Hepatocyte (in vitro differentiated cells): ENCODE data around the gene HTR1D. TPM values are rescaled to one million over a fixed set of nuclear protein-coding genes. Genes with fewer than 3 reads are reported as not detected.
"Not testable (repeated sequence)": the region's sequence is repeated elsewhere in the genome, so short reads cannot be mapped to it uniquely, and the experiment has no call there.

Experiments used
- DNase-seq: peaks from one replicate; pipeline ENCODE4 v3.0.0-alpha.2; 2016; ENCODE audit warnings: low spot score
- H2AFZ ChIP-seq: fragments of 200-600 bp; sonication (generic); 2 replicates; pipeline ENCODE4 v1.6.0; 2016; ENCODE audit warnings: antibody characterized with exemption, mild to moderate bottlenecking
- H3K27ac ChIP-seq: fragments of 200-600 bp; sonication (generic); 2 replicates; pipeline ENCODE4 v1.5.1; 2016; ENCODE audit warnings: mild to moderate bottlenecking
- H3K27me3 ChIP-seq: fragments of 200-600 bp; sonication (generic); 2 replicates; pipeline ENCODE4 v1.6.1; 2016
- H3K36me3 ChIP-seq: fragments of 200-600 bp; sonication (generic); replicated peaks from 2 replicates; pipeline ENCODE4 v1.5.1; 2016; ENCODE audit warnings: low read depth; ENCODE audit not compliant: insufficient read depth
- H3K4me1 ChIP-seq: fragments of 200-600 bp; sonication (generic); 2 replicates; pipeline ENCODE4 v1.5.1; 2016; ENCODE audit warnings: mild to moderate bottlenecking, moderate library complexity; ENCODE audit not compliant: insufficient read depth
- H3K4me2 ChIP-seq: fragments of 200-600 bp; sonication (generic); 2 replicates; pipeline ENCODE4 v1.6.0; 2016
- H3K4me3 ChIP-seq: fragments of 200-600 bp; sonication (generic); 2 replicates; pipeline ENCODE4 v1.5.1; 2016; ENCODE audit warnings: mild to moderate bottlenecking
- H3K79me2 ChIP-seq: fragments of 200-600 bp; sonication (generic); 2 replicates; pipeline ENCODE4 v1.6.0; 2017; ENCODE audit warnings: mild to moderate bottlenecking
- H3K9me2 ChIP-seq: fragments of 200-600 bp; sonication (generic); replicated peaks from 2 replicates; pipeline ENCODE4 v1.6.0; 2017; ENCODE audit warnings: mild to moderate bottlenecking; ENCODE audit not compliant: insufficient read depth
- H3K9me3 ChIP-seq: fragments of 200-600 bp; sonication (generic); 2 replicates; pipeline ENCODE4 v1.5.1; 2016; ENCODE audit warnings: low read depth, mild to moderate bottlenecking
- H4K20me1 ChIP-seq: fragments of 200-600 bp; sonication (generic); 2 replicates; pipeline ENCODE4 v1.6.0; 2016; ENCODE audit warnings: mild to moderate bottlenecking; ENCODE audit not compliant: insufficient read depth, poor library complexity, severe bottlenecking
- EZH2 ChIP-seq: fragments of 200-600 bp; sonication (generic); IDR thresholded peaks from 2 replicates; pipeline ENCODE4 v1.6.1; 2016; ENCODE audit warnings: antibody characterized with exemption, mild to moderate bottlenecking, borderline replicate concordance
- EZH2phosphoT487 ChIP-seq: fragments of 200-600 bp; sonication (generic); IDR thresholded peaks from one replicate; pipeline ENCODE4 v1.6.1; 2018; ENCODE audit warnings: antibody characterized with exemption, mild to moderate bottlenecking, low read depth, moderate library complexity; ENCODE audit not compliant: unreplicated experiment, severe bottlenecking
- WGBS: methylation state at CpG from one replicate; pipeline ENCODE4 v1.1.6; 2016; ENCODE audit warnings: low lambda C conversion rate; ENCODE audit errors: missing lambda C conversion rate; 5-methylcytosine and 5-hydroxymethylcytosine counted together
- polyA plus RNA-seq: library from polyadenylated mRNA; unstranded; fragments of >200 nt; fragmentation: Nextera tagmentation; extraction: Ambion mirVana; gene quantifications from 2 replicates; pipeline ENCODE4 v1.2.1, GENCODE V29; 2016
- total RNA-seq: library from RNA; depleted of rRNA; stranded (reverse); fragments of >200 nt; gene quantifications from 2 replicates; pipeline ENCODE4 v1.2.3, GENCODE V29; 2014
- TF ChIP-seq, protein P1 (sequence below): fragments of 200-600 bp; sonication (generic); IDR thresholded peaks from 2 replicates; pipeline ENCODE4 v1.5.1; 2016; ENCODE audit warnings: antibody characterized with exemption, mild to moderate bottlenecking; ENCODE audit not compliant: poor library complexity

Gene HTR1D
- total and polyA plus RNA-seq, 2 experiments from 2014 or later = 0.07 to 0.19 TPM

DNA sequence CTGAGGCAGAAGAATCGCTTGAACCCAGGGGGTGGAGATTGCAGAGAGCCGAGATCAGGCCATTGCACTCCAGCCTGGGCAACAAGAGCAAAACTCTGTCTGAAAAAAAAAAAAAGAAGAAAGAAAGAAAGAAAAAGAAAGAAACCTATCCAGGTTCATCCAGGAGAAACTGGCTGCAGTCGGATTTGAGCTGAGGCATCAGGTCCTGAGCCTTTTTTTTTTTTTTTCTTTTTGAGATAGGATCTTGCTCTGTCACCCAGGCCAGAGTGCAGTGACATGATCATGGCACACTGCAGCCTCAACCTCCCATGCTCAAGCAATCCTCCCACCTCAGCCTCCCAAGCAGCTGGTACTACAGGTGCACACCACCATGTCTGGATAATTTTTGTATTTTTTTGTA lies 26.1 kb downstream of the HTR1D start:
- Histone ChIP-seq H3K4me3 (no peak overlapping the region), H3K27ac (no peak overlapping the region), H3K4me2 (no peak overlapping the region), H3K36me3 (no peaks in the 10 kb centered on the region), H3K9me2 (no peaks in the 10 kb centered on the region), H3K27me3 (no peaks in the 10 kb centered on the region), H4K20me1 (no peaks in the 10 kb centered on the region), H3K4me1 (no peaks in the 10 kb centered on the region), H2AFZ (no peak overlapping the region), H3K9me3 (no peaks in the 10 kb centered on the region), H3K79me2 (no peaks in the 10 kb centered on the region)
- TF ChIP-seq EZH2phosphoT487 (no peak), EZH2 (no peak)
- TF ChIP-seq, protein P1, sequence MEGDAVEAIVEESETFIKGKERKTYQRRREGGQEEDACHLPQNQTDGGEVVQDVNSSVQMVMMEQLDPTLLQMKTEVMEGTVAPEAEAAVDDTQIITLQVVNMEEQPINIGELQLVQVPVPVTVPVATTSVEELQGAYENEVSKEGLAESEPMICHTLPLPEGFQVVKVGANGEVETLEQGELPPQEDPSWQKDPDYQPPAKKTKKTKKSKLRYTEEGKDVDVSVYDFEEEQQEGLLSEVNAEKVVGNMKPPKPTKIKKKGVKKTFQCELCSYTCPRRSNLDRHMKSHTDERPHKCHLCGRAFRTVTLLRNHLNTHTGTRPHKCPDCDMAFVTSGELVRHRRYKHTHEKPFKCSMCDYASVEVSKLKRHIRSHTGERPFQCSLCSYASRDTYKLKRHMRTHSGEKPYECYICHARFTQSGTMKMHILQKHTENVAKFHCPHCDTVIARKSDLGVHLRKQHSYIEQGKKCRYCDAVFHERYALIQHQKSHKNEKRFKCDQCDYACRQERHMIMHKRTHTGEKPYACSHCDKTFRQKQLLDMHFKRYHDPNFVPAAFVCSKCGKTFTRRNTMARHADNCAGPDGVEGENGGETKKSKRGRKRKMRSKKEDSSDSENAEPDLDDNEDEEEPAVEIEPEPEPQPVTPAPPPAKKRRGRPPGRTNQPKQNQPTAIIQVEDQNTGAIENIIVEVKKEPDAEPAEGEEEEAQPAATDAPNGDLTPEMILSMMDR = no peak
- DNase-seq = no peak
- 97% methylated on average over 3 of the region's 3 CpGs for WGBS

DNA sequence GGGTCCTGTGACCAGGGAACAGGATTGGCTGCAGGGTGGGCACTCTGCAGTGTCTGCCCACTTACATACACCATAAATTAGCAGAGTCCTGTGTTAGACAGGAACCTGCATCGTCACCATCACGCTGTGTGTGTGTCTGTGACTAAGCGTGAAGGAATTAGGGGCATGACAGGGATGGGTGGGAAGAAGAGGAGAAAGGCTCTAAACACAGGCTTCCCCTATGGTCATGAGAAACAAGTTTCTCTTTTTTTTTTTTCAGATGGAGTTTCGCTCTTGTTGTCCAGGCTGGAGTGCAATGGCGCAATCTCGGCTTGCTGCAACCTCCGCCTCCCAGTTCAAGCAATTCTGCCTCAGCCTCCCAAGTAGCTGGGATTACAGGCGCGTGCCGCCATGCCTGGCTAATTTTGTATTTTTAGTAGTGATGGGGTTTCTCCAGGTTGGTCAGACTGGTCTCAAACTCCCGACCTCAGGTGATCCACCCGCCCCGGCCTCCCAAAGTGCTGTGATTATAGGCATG lies 28.3 kb downstream of the HTR1D start:
- not testable (repeated sequence) for H3K4me3 ChIP-seq, H3K79me2 ChIP-seq, H2AFZ ChIP-seq, H3K4me1 ChIP-seq, H3K27me3 ChIP-seq, H3K4me2 ChIP-seq, H3K9me2 ChIP-seq, H4K20me1 ChIP-seq, H3K36me3 ChIP-seq, H3K9me3 ChIP-seq
- 83% methylated on average over 13 of the region's 13 CpGs for WGBS
- peak; percentile 64 for DNase-seq
- peak overlapping the region; percentile 79 for H3K27ac ChIP-seq

DNA sequence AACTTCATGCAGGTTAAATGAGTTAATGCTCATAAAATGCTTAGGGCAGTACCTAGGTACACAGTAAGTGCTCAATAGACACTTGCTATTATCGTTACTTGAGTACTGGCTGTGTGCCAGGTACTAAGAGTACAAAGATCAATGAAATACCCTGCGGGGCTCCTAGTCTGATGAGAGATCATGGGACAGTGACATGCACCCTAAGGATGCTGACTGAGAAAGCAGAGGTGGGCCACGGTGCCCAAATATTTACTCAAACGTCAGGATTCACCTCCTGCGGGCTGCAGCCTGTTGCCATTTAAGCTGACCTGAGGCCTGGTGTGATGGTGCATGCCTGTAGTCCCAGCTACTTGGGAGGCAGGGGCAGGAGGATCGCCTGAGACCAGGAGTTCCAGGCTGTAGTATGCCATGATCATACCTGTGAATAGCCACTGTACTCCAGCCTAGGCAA lies 28.8 kb downstream of the HTR1D start:
- Histone ChIP-seq H3K4me1 (no peaks in the 10 kb centered on the region), H3K27ac (peak overlapping the region; percentile 79), H3K36me3 (no peaks in the 10 kb centered on the region), H3K9me3 (no peaks in the 10 kb centered on the region), H3K4me2 (no peak overlapping the region), H3K27me3 (no peaks in the 10 kb centered on the region), H3K79me2 (no peaks in the 10 kb centered on the region), H3K4me3 (no peak overlapping the region), H3K9me2 (no peaks in the 10 kb centered on the region), H4K20me1 (no peaks in the 10 kb centered on the region), H2AFZ (no peak overlapping the region)
- no peak for TF ChIP-seq EZH2phosphoT487
- no peak for TF ChIP-seq EZH2
- TF ChIP-seq, protein P1 = no peak
- 63% methylated on average over 6 of the region's 6 CpGs for WGBS
- peak; percentile 64 for DNase-seq

DNA sequence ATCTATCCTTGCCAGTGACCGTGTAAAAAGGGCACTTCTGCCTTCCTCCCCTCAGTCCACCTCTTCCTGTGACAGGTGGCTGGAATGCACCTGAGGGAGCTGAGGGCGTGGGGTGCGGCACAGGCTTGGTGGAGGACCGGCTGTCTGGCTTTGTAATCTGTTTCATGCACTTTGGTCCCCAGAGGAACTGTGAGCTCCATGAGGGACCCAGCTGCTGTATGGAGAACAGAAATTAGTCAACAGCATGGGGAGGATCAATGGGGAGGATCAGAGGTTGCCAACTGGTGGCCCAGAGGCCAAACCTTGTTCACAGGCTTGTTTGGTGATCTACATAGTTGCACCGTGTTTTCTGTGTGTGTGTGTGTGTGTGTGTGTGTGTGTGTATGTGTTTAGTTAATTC lies 29.7 kb downstream of the HTR1D start:
- Histone ChIP-seq H4K20me1 (no peaks in the 10 kb centered on the region), H3K9me3 (no peaks in the 10 kb centered on the region), H3K4me1 (no peaks in the 10 kb centered on the region), H3K79me2 (no peaks in the 10 kb centered on the region), H2AFZ (no peak overlapping the region), H3K36me3 (no peaks in the 10 kb centered on the region), H3K27ac (peak overlapping the region; percentile 79), H3K4me3 (no peak overlapping the region), H3K27me3 (no peaks in the 10 kb centered on the region), H3K9me2 (no peaks in the 10 kb centered on the region), H3K4me2 (no peak overlapping the region)
- WGBS = 53% methylated on average over 4 of the region's 5 CpGs
- peak; percentile 65 for DNase-seq
- TF ChIP-seq, protein P1 = no peak
- TF ChIP-seq EZH2phosphoT487 (no peak), EZH2 (no peak)
